ENCODE results near the gene PLCXD3. TPM values are rescaled to one million over a fixed set of nuclear protein-coding genes. Genes with fewer than 3 reads are reported as not detected.

The PLCXD3 gene
- total RNA-seq, 4 donors from 2014 or later: 0.62 to 5.1 (median 2.3) TPM

GRCh38 chr5:41403846-41404245, 106.6 kb downstream of the PLCXD3 start:
- WGBS, 2 donors (ENCODE audit: low coverage in 1 of 2): 83 to 100% methylated on average over 1 to 2 of the region's 3 CpGs
- no peak for ATAC-seq
- no peaks in the 10 kb centered on the region for H3K27me3 ChIP-seq
- H3K9me3 ChIP-seq: peaks cover 0 to 12% (median 0%) of the 10 kb centered on the region in 3 donors
- H3K27ac ChIP-seq: no peak overlapping the region
- TF ChIP-seq POLR2AphosphoS5 (IDR thresholded peaks at IDR 0.05): no peak
- no peak for TF ChIP-seq EP300 (IDR thresholded peaks at IDR 0.05)
- TF ChIP-seq POLR2A (IDR thresholded peaks at IDR 0.05): no peak
- TF ChIP-seq CTCF (IDR thresholded peaks at IDR 0.05): no peak
- H3K36me3 ChIP-seq: no peaks in the 10 kb centered on the region
- H3K4me3 ChIP-seq: no peak overlapping the region
- no peaks in the 10 kb centered on the region for H3K4me1 ChIP-seq

- Histone ChIP-seq H3K27ac (no peak overlapping the region), H3K36me3 (no peaks in the 10 kb centered on the region), H3K27me3 (no peaks in the 10 kb centered on the region), H3K4me3 (no peak overlapping the region), H3K4me1 (no peaks in the 10 kb centered on the region), H3K9me3 (peaks cover 0 to 21% (median 0%) of the 10 kb centered on the region in 3 donors)
- ATAC-seq: no peak
- WGBS, 2 donors (ENCODE audit: low coverage in 1 of 2): 67 to 100% methylated on average over 2 of the region's 2 CpGs
- TF ChIP-seq EP300 (IDR thresholded peaks at IDR 0.05): no peak
- no peak for TF ChIP-seq POLR2AphosphoS5 (IDR thresholded peaks at IDR 0.05)
- TF ChIP-seq POLR2A (IDR thresholded peaks at IDR 0.05): no peak
- no peak for TF ChIP-seq CTCF (IDR thresholded peaks at IDR 0.05)
These were observed 107.6 kb downstream of the PLCXD3 start for GRCh38 chr5:41402845-41403244.

GRCh38 chr5:41399839-41400238, 110.6 kb downstream of the PLCXD3 start:
- WGBS, 2 donors (ENCODE audit: low coverage in 1 of 2): 60 to 95% methylated on average over 1 to 2 of the region's 2 CpGs

GRCh38 chr5:41392016-41392415, 118.4 kb downstream of the PLCXD3 start:
- H3K9me3 ChIP-seq: peaks cover 0 to 25% (median 0%) of the 10 kb centered on the region in 3 donors
- H3K36me3 ChIP-seq: no peaks in the 10 kb centered on the region
- WGBS, 2 donors (ENCODE audit: low coverage in 1 of 2): 83 to 86% methylated on average over 1 of the region's 1 CpG
- H3K4me3 ChIP-seq: no peak overlapping the region
- ATAC-seq: no peak
- TF ChIP-seq CTCF (IDR thresholded peaks at IDR 0.05): no peak
- H3K4me1 ChIP-seq: no peaks in the 10 kb centered on the region
- H3K27me3 ChIP-seq: no peaks in the 10 kb centered on the region
- H3K27ac ChIP-seq: no peak overlapping the region

More at GRCh38 chr5:41399839-41400238, 110.6 kb downstream of the PLCXD3 start:
- no peak overlapping the region for H3K27ac ChIP-seq
- TF ChIP-seq POLR2A (IDR thresholded peaks at IDR 0.05) (no peak), EP300 (IDR thresholded peaks at IDR 0.05) (no peak), POLR2AphosphoS5 (IDR thresholded peaks at IDR 0.05) (no peak), CTCF (IDR thresholded peaks at IDR 0.05) (no peak)
- no peaks in the 10 kb centered on the region for H3K4me1 ChIP-seq
- H3K4me3 ChIP-seq: no peak overlapping the region
- no peaks in the 10 kb centered on the region for H3K27me3 ChIP-seq
- ATAC-seq: no peak
- H3K9me3 ChIP-seq: peaks cover 0 to 37% (median 0%) of the 10 kb centered on the region in 3 donors
- H3K36me3 ChIP-seq: no peaks in the 10 kb centered on the region

GRCh38 chr5:41374631-41375030, 135.8 kb downstream of the PLCXD3 start:
- Histone ChIP-seq H3K4me3 (no peak overlapping the region), H3K4me1 (no peaks in the 10 kb centered on the region), H3K36me3 (no peaks in the 10 kb centered on the region), H3K27me3 (no peaks in the 10 kb centered on the region), H3K9me3 (no peaks in the 10 kb centered on the region), H3K27ac (no peak overlapping the region)
- TF ChIP-seq POLR2AphosphoS5 (IDR thresholded peaks at IDR 0.05): no peak
- TF ChIP-seq CTCF (IDR thresholded peaks at IDR 0.05): no peak
- no peak for TF ChIP-seq EP300 (IDR thresholded peaks at IDR 0.05)
- no peak for ATAC-seq
- WGBS, 2 donors (ENCODE audit: low coverage in 1 of 2): 76 to 94% methylated on average over 2 of the region's 2 CpGs

Measured in gastroesophageal sphincter (tissue), 4 donors.